NB4 (cell line): ENCODE results near the gene INPP5F.

Experiments used
- DNase-seq: peaks from one replicate; pipeline ENCODE4 v3.0.0; 2010; ENCODE audit warnings: low read depth
- H3K4me3 ChIP-seq: one replicate; pipeline ENCODE4 v1.5.1; 2011; ENCODE audit warnings: mild to moderate bottlenecking, low read depth, low read length, moderate library complexity
- CTCF ChIP-seq: IDR thresholded peaks from one replicate; pipeline ENCODE4 v1.5.1; 2012; ENCODE audit warnings: low read depth, low read length
- MAX ChIP-seq: IDR thresholded peaks from 2 replicates; pipeline ENCODE4 v1.6.1; 2011; ENCODE audit warnings: low read depth, low read length
- MYC ChIP-seq: IDR thresholded peaks from 2 replicates; pipeline ENCODE4 v1.6.1; 2011; ENCODE audit warnings: low read depth, low read length
- POLR2A ChIP-seq: IDR thresholded peaks from 2 replicates; pipeline ENCODE4 v1.6.1; 2011; ENCODE audit warnings: mild to moderate bottlenecking; ENCODE audit not compliant: insufficient read length; ENCODE audit errors: extremely low read depth

Gene INPP5F

GRCh38 chr10:119680650-119681081 is 45.2 kb upstream of the INPP5F start:
- DNase-seq = peak; percentile 29
- TF ChIP-seq CTCF = no peak
- TF ChIP-seq POLR2A = no peak
- TF ChIP-seq MAX = no peak
- TF ChIP-seq MYC = no peak
- H3K4me3 ChIP-seq = no peak overlapping the region

GRCh38 chr10:119686465-119687191 is 39.2 kb upstream of the INPP5F start:
- TF ChIP-seq CTCF = peak; percentile 84
- TF ChIP-seq MAX = no peak
- no peak overlapping the region for H3K4me3 ChIP-seq
- DNase-seq = peak; percentile 84

GRCh38 chr10:119687192-119688032 is 38.4 kb upstream of the INPP5F start:
- no peak for DNase-seq
- no peak overlapping the region for H3K4me3 ChIP-seq
- no peak for TF ChIP-seq MYC
- no peak for TF ChIP-seq MAX
- TF ChIP-seq POLR2A = no peak
- no peak for TF ChIP-seq CTCF

- TF ChIP-seq MYC (no peak), CTCF (no peak), POLR2A (no peak), MAX (no peak)
- DNase-seq = peak; percentile 46
- H3K4me3 ChIP-seq = no peak overlapping the region
Measured at GRCh38 chr10:119688033-119688508, 37.8 kb upstream of the INPP5F start.

GRCh38 chr10:119689016-119689580 is 36.8 kb upstream of the INPP5F start:
- H3K4me3 ChIP-seq = no peak overlapping the region
- TF ChIP-seq MAX = no peak
- no peak for TF ChIP-seq POLR2A
- TF ChIP-seq CTCF = no peak
- no peak for TF ChIP-seq MYC
- DNase-seq = no peak
